SU-DHL-6 (cell line): Measurements from ENCODE around the gene TULP4.

Experiments used
- EZH2phosphoT487 ChIP-seq: fragments of 200-600 bp; sonication (generic), shearing (Covaris generic); conservative IDR thresholded peaks from 2 replicates; pipeline ENCODE4 v1.6.1; 2018; ENCODE audit warnings: mild to moderate bottlenecking, antibody characterized with exemption, low read length, moderate library complexity, mixed read lengths
- TF ChIP-seq, protein P1 (sequence below): fragments of 200-600 bp; sonication (generic); IDR thresholded peaks from one replicate; pipeline ENCODE4 v1.5.1; 2017; ENCODE audit warnings: antibody characterized with exemption, mild to moderate bottlenecking, low read length, moderate library complexity; ENCODE audit not compliant: insufficient read depth, poor library complexity, severe bottlenecking

DNA sequence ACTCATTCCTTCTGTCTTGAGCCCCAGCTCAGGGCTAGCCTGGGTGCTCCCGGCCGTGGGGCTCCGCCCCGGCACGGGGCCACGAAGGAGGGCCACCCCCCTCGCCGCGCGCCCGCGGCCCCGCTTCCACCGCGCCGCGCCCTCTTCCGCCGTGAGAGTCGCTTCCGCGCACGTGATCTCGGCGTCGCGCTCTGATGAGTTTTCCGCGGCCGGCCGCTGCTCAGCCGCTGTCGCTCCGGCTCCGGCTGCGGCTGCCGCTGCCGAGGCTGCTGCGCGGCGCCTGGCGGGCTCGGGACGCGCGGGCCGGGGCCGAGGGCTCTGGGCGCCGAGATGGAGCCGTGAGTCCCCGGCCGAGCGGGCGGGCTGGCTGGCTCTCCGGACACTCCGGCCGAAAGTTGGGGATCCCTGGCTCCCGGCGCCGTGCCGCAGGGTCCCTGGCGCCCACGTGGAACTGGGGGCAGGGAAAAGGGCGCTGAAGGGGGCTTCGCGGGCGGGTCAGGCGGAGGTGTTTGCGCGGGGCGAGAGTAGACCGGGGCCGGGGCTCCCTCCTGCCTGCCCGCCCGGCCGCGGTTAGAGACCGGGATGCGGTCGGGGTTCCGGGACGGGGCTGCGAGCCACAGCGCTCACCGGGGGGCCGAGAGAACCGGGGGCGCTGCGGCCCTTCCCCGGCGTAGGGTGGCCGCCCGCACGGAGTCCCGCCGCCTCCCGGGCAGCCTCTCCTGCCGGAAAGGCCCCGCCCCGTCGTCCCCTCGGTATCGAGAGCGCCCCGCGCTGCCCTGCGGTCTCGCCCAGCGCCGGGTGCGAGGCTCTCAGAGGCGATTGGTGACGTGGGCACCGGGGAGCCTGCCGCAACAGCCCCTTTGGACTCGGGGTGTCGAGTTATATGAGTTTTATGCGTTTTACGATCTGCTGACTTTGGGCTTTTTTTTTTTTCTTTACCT, 247.9 kb downstream of the TULP4 start, which contains the start of gene TMEM181:
- TF ChIP-seq, protein P1, sequence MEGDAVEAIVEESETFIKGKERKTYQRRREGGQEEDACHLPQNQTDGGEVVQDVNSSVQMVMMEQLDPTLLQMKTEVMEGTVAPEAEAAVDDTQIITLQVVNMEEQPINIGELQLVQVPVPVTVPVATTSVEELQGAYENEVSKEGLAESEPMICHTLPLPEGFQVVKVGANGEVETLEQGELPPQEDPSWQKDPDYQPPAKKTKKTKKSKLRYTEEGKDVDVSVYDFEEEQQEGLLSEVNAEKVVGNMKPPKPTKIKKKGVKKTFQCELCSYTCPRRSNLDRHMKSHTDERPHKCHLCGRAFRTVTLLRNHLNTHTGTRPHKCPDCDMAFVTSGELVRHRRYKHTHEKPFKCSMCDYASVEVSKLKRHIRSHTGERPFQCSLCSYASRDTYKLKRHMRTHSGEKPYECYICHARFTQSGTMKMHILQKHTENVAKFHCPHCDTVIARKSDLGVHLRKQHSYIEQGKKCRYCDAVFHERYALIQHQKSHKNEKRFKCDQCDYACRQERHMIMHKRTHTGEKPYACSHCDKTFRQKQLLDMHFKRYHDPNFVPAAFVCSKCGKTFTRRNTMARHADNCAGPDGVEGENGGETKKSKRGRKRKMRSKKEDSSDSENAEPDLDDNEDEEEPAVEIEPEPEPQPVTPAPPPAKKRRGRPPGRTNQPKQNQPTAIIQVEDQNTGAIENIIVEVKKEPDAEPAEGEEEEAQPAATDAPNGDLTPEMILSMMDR = no peak
- TF ChIP-seq EZH2phosphoT487 = no peak
